Measurements from ENCODE around the gene TBCC. TPM values are rescaled to one million over a fixed set of nuclear protein-coding genes. Genes with fewer than 3 reads are reported as not detected.

TBCC gene
- total and polyA plus RNA-seq, 9 donors: 14.1 to 18.7 (median 16.4) TPM

GRCh38 chr6:42697268-42697655, 48.6 kb downstream of the TBCC start:
- 92 to 96% (median 95%) methylated on average over 5 of the region's 5 CpGs for WGBS, 3 donors
- no peaks in the 10 kb centered on the region for H3K9me3 ChIP-seq
- peaks cover 1% of the 10 kb centered on the region for H3K4me1 ChIP-seq (ENCODE audit: insufficient read depth)
- no peak for TF ChIP-seq CTCF (IDR thresholded peaks at IDR 0.05)
- TF ChIP-seq EP300 (IDR thresholded peaks at IDR 0.05): no peak
- no peak for TF ChIP-seq POLR2A (IDR thresholded peaks at IDR 0.05)
- no peak overlapping the region for H3K4me3 ChIP-seq
- no peaks in the 10 kb centered on the region for H3K36me3 ChIP-seq
- no peak overlapping the region for H3K27ac ChIP-seq
- intact Hi-C loops (cut with DNase I): no loop called here
- no peaks in the 10 kb centered on the region for H3K27me3 ChIP-seq
- DNase-seq: no peak

DNA sequence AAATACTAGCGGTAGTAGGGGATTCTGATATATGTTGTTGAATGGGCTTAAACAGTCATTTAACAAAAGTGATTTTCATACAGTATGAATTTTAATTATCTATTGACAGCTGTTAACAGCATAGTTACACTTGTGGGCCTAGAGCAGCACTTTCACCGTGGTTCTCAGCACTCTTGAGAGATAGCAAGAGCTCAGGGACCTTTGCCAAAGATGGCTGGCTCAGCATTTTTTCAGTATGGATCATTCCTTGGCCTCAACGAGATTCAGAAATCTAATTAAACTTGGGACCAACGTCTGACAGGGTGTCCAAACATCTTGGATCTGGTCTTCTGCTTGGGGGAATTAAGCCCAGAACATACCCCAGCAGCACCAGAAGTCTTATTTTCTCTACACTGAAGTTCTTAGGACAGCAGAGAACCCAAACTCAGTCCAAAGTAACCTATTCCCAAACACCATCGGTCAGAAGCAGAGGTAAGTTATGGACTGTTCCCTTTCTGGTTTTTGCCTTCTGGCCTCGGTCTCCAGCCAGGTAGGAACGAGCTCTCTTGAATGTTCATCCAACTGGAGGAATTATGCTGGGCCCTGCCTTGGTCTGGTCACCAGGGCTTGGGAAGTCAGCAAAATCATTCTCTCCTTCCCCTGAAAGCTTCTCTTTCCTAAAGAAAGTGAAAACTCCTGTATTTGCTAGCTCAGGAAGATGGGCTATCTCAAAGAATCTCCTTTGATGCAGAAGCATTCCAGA, 49.2 kb downstream of the TBCC start:
- DNase-seq: peak in 2 of 5 donors; percentile 23 to 53
- Histone ChIP-seq H3K9me3 (no peaks in the 10 kb centered on the region), H3K36me3 (no peaks in the 10 kb centered on the region), H3K27ac (no peak overlapping the region), H3K4me1 (ENCODE audit: insufficient read depth) (peaks cover 1% of the 10 kb centered on the region), H3K27me3 (no peaks in the 10 kb centered on the region), H3K4me3 (no peak overlapping the region)
- intact Hi-C loops (cut with DNase I): no loop called here
- TF ChIP-seq CTCF (IDR thresholded peaks at IDR 0.05) (no peak), EP300 (IDR thresholded peaks at IDR 0.05) (no peak)
- WGBS, 3 donors: 52 to 55% (median 53%) methylated on average over 7 of the region's 7 CpGs

- no peak for DNase-seq
- H3K4me3 ChIP-seq: no peak overlapping the region
- H3K9me3 ChIP-seq: no peaks in the 10 kb centered on the region
- WGBS, 3 donors: 13 to 37% (median 21%) methylated on average over 4 of the region's 4 CpGs
- intact Hi-C loops (cut with DNase I): no loop called here
- H3K27me3 ChIP-seq: no peaks in the 10 kb centered on the region
- peaks cover 1% of the 10 kb centered on the region for H3K4me1 ChIP-seq (ENCODE audit: insufficient read depth)
- H3K36me3 ChIP-seq: no peaks in the 10 kb centered on the region
- no peak overlapping the region for H3K27ac ChIP-seq
- TF ChIP-seq CTCF (IDR thresholded peaks at IDR 0.05) (no peak), POLR2A (IDR thresholded peaks at IDR 0.05) (no peak), EP300 (IDR thresholded peaks at IDR 0.05) (no peak)
These were observed 51.3 kb downstream of the TBCC start for GRCh38 chr6:42694586-42694985.

Other genes with a start within 250 kb of the TBCC start
- gene UBR2, start 182.1 kb downstream of the TBCC start, total RNA-seq: 10 to 100 TPM; 17.5 to 29.2 (median 24.1) TPM
- 10 to 100 TPM; 10.2 to 14.4 TPM for gene UBR2, start 182.1 kb downstream of the TBCC start, polyA plus RNA-seq
- gene PRPH2, start 23.5 kb downstream of the TBCC start, total RNA-seq: 1 to 10 TPM in 5 of 7 donors, under 1 TPM in 2; 0.80 to 6.8 (median 4.2) TPM
- 1 to 10 TPM; 2.0 to 2.8 TPM for gene PRPH2, start 23.5 kb downstream of the TBCC start, polyA plus RNA-seq
- 10 to 100 TPM; 13.3 to 27.1 (median 25.4) TPM for gene BICRAL, start 35.9 kb upstream of the TBCC start, total RNA-seq
- 10 to 100 TPM; 10.5 to 24.9 TPM for gene BICRAL, start 35.9 kb upstream of the TBCC start, polyA plus RNA-seq
- 10 to 100 TPM; 60.1 to 77.9 (median 68.1) TPM for gene RPL7L1, start 133.5 kb upstream of the TBCC start, total RNA-seq
- 10 to 100 TPM; 48.6 to 97.8 TPM for gene RPL7L1, start 133.5 kb upstream of the TBCC start, polyA plus RNA-seq
- gene PTCRA, start 169.9 kb upstream of the TBCC start, total RNA-seq: under 1 TPM in 1 of 7 donors, not detected in 6; 0.55 TPM
- not detected for gene PTCRA, start 169.9 kb upstream of the TBCC start, polyA plus RNA-seq
- gene CNPY3, start 183.4 kb upstream of the TBCC start, total RNA-seq: 10 to 100 TPM; 25.3 to 61.2 (median 44.5) TPM
- gene CNPY3, start 183.4 kb upstream of the TBCC start, polyA plus RNA-seq: 10 to 100 TPM; 36.8 to 40.0 TPM
- 1 to 10 TPM in 4 of 7 donors, under 1 TPM in 3; 0.57 to 2.7 (median 1.3) TPM for gene GNMT, start 214.7 kb upstream of the TBCC start, total RNA-seq
- 1 to 10 TPM in 1 of 2 donors, under 1 TPM in 1; 0.35 to 1.1 TPM for gene GNMT, start 214.7 kb upstream of the TBCC start, polyA plus RNA-seq
- 10 to 100 TPM; 23.1 to 41.0 (median 29.8) TPM for gene PEX6, start 233.1 kb upstream of the TBCC start, total RNA-seq
- gene PEX6, start 233.1 kb upstream of the TBCC start, polyA plus RNA-seq: 10 to 100 TPM in 1 of 2 donors, 1 to 10 TPM in 1; 8.8 to 30.2 TPM
- gene PPP2R5D, start 238.5 kb upstream of the TBCC start, total RNA-seq: 10 to 100 TPM; 20.4 to 40.5 (median 34.1) TPM
- gene PPP2R5D, start 238.5 kb upstream of the TBCC start, polyA plus RNA-seq: 10 to 100 TPM; 30.4 to 78.1 TPM